Calu3 (cell line): Measurements from ENCODE around the gene ACAD9. TPM values are rescaled to one million over a fixed set of nuclear protein-coding genes. Genes with fewer than 3 reads are reported as not detected.
"Not testable (repeated sequence)": the region's sequence is repeated elsewhere in the genome, so short reads cannot be mapped to it uniquely, and the experiment has no call there.

Experiments
- BruUV-seq: library from RNA; stranded (reverse); fragments of 400-500 nt; replicated peaks from 2 replicates; lab custom pipeline; 2021; lab: Mats Ljungman, UMichigan
- CTCF ChIA-PET: fragments of 300-600 bp; sonication (Branson Sonifier 250); formaldehyde crosslinking; loops from one replicate; lab custom pipeline; 2022; ENCODE audit warnings: antibody characterized with exemption; lab: Charles Lee
- DNase-seq: peaks from one replicate; pipeline ENCODE4 v3.0.0; 2022
- H3K27ac Mint-ChIP-seq: one replicate; pipeline ENCODE4 v1.8.0; 2022; ENCODE audit warnings: mixed read lengths; ENCODE audit not compliant: unreplicated experiment
- H3K27me3 Mint-ChIP-seq: one replicate; pipeline ENCODE4 v1.8.0; 2022; ENCODE audit warnings: mixed read lengths; ENCODE audit not compliant: unreplicated experiment
- H3K36me3 Mint-ChIP-seq: one replicate; pipeline ENCODE4 v1.8.0; 2022; ENCODE audit warnings: mild to moderate bottlenecking, moderate library complexity, mixed read lengths; ENCODE audit not compliant: insufficient read depth, unreplicated experiment
- H3K4me1 Mint-ChIP-seq: one replicate; pipeline ENCODE4 v1.8.0; 2022; ENCODE audit warnings: mild to moderate bottlenecking, low read depth, mixed read lengths; ENCODE audit not compliant: unreplicated experiment
- H3K4me3 Mint-ChIP-seq: one replicate; pipeline ENCODE4 v1.8.0; 2022; ENCODE audit warnings: mild to moderate bottlenecking, low read depth, moderate library complexity, mixed read lengths; ENCODE audit not compliant: unreplicated experiment
- H3K9me3 Mint-ChIP-seq: one replicate; pipeline ENCODE4 v1.8.0; 2022; ENCODE audit warnings: low read depth, mixed read lengths; ENCODE audit not compliant: unreplicated experiment
- CTCF ChIP-seq: fragments of 200-600 bp; IDR thresholded peaks from one replicate; pipeline ENCODE4 v1.8.0; 2022; ENCODE audit warnings: antibody characterized with exemption; ENCODE audit not compliant: unreplicated experiment
- intact Hi-C: fragments of 100-400 bp; cut with micrococcal nuclease; formaldehyde crosslinking; loops from one replicate; pipeline ENCODE4 v1.10.0; 2022; ENCODE audit not compliant: unreplicated experiment
- total RNA-seq: library from RNA; stranded (reverse); gene quantifications from 2 replicates; pipeline ENCODE4 v1.2.3, GENCODE V29; 2022

ACAD9 gene
- total RNA-seq, 1 experiment from 2014 or later: 124 TPM

- TF ChIP-seq CTCF: no peak
- no TSS peak for BruUV-seq
- no peaks in the 10 kb centered on the region for H3K27me3 Mint-ChIP-seq
- CTCF ChIA-PET: no interaction called here
- intact Hi-C loops: no loop called here
- DNase-seq: no peak
- H3K4me3 Mint-ChIP-seq: no peak overlapping the region
- H3K27ac Mint-ChIP-seq: no peak overlapping the region
- no peaks in the 10 kb centered on the region for H3K36me3 Mint-ChIP-seq
- H3K9me3 Mint-ChIP-seq: peaks cover 13% of the 10 kb centered on the region
- no peaks in the 10 kb centered on the region for H3K4me1 Mint-ChIP-seq
Measured at GRCh38 chr3:128863560-128863959, 15.9 kb upstream of the ACAD9 start.

GRCh38 chr3:128864351-128864811 lies 15.0 kb upstream of the ACAD9 start:
- Mint-ChIP-seq H3K27me3 (no peaks in the 10 kb centered on the region), H3K4me1 (no peaks in the 10 kb centered on the region), H3K36me3 (no peaks in the 10 kb centered on the region), H3K27ac (no peak overlapping the region), H3K9me3 (peaks cover 7% of the 10 kb centered on the region), H3K4me3 (no peak overlapping the region)
- intact Hi-C loops: no loop called here
- no peak for TF ChIP-seq CTCF
- no peak for DNase-seq
- no TSS peak for BruUV-seq
- CTCF ChIA-PET: interaction anchor here (0.7 kb wide), 2 partner anchors 302 to 534 kb away, joined by 4 to 6 read pairs; no protein-coding TSS in a partner anchor

GRCh38 chr3:128864849-128865804 lies 14.3 kb upstream of the ACAD9 start:
- CTCF ChIA-PET, H3K36me3 Mint-ChIP-seq, H3K27ac Mint-ChIP-seq, DNase-seq, BruUV-seq, H3K27me3 Mint-ChIP-seq, H3K4me3 Mint-ChIP-seq, H3K9me3 Mint-ChIP-seq, H3K4me1 Mint-ChIP-seq, intact Hi-C loops: not testable (repeated sequence)

GRCh38 chr3:128867200-128868125 lies 12.0 kb upstream of the ACAD9 start:
- intact Hi-C loops: no loop called here
- Mint-ChIP-seq H3K9me3 (no peaks in the 10 kb centered on the region), H3K27ac (no peak overlapping the region), H3K36me3 (no peaks in the 10 kb centered on the region), H3K4me3 (no peak overlapping the region), H3K27me3 (peaks cover 10% of the 10 kb centered on the region), H3K4me1 (no peaks in the 10 kb centered on the region)
- CTCF ChIA-PET: interaction anchor here (0.6 kb wide), 1 partner anchor 186 kb away, joined by 4 read pairs; no protein-coding TSS in a partner anchor
- BruUV-seq: no TSS peak
- no peak for TF ChIP-seq CTCF
- DNase-seq: no peak
